OCI-LY7 (cell line): ENCODE results near the gene GBF1.

Experiments used
- CTCF ChIP-seq: fragments of 200-600 bp; sonication (generic); conservative IDR thresholded peaks from 2 replicates; pipeline ENCODE4 v1.5.1; 2014; ENCODE audit warnings: mild to moderate bottlenecking, antibody characterized with exemption, low read length, moderate library complexity, mixed read lengths
- EZH2phosphoT487 ChIP-seq: fragments of 200-600 bp; sonication (generic); IDR thresholded peaks from 2 replicates; pipeline ENCODE4 v1.6.1; 2018; ENCODE audit warnings: low read depth, borderline replicate concordance, mild to moderate bottlenecking, mixed run types, antibody characterized with exemption, low read length, moderate library complexity, mixed read lengths

- TF ChIP-seq CTCF (no peak), EZH2phosphoT487 (no peak)
These were observed 168.7 kb downstream of the GBF1 start for GRCh38 chr10:102413806-102414561.
